T-helper 1 cell (primary cell): ENCODE measurements around the gene THADA.

ENCODE experiments used
- DNase-seq, 5 donors: peaks; one replicate each; pipeline ENCODE4 v3.0.0-alpha.2; 2012 to 2020

Gene THADA

DNA sequence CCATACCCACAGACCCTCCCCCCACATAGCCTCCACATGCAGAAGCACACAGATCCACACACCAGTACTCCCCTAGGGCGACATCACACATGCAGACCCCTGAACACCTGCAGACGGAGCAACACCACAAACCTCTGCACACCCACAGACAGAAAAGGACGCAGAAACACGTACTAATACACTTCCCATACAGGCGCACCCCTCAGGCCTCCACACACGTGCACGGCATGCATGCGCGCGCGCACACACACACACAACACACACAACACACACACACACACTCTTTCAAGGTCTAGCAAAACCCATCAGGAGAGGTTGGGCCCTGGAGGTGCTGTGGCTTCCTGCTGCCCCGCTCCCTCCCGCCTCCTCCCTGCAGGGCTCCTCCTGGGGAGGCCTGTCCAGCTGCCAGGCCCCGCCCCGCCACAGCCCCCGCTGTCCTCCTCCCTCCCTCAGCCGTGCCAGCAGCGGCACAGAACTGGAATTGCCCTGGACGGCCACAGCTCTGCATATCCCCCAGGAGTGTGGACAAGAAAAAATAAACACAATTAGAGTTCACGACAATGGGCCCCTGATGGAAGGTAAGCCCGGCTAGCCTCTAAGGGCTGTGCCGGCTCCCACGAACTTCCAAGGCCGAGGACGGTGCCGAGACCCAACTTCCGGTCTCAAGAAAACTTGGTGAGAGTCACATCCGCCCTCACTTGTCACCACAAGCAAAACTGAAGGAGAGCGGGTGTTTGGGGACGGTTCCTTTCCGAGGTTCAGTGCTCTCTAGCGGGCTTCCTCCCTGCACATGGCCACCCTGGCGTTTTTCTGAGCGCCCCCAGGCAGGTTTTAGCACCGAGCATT lies 376.2 kb downstream of the THADA start:
- peak; percentile 63 to 92 (median 73) for DNase-seq

DNA sequence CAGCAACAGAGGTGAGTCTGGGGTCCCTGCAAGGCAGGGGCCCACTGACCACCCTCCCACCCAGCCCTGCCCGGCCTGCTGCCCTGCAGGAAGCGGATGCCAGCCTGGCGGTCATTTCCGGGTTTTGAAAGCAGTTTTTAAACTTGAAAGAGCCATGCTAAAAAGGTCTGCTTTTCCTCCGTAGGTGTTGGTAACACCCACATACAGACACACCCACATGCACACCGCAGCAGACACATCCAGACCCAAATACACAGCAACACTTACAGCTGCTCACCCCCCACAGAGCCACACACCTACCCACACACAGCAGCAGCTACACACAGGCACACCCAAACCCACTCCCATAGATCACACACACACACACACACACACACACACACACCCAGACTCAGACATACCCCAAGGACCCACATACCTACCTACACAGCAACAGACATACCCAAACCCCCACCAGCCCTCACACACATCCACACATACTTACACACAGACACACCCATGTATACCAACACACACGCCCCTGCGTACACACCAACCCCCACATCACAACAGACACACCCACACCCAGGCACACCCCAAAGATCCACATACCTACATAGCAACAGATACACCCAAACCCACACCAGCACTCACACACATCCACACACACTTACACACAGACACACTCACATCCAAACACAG lies 377.0 kb downstream of the THADA start:
- DNase-seq = peak; percentile 64 to 93 (median 77)

DNA sequence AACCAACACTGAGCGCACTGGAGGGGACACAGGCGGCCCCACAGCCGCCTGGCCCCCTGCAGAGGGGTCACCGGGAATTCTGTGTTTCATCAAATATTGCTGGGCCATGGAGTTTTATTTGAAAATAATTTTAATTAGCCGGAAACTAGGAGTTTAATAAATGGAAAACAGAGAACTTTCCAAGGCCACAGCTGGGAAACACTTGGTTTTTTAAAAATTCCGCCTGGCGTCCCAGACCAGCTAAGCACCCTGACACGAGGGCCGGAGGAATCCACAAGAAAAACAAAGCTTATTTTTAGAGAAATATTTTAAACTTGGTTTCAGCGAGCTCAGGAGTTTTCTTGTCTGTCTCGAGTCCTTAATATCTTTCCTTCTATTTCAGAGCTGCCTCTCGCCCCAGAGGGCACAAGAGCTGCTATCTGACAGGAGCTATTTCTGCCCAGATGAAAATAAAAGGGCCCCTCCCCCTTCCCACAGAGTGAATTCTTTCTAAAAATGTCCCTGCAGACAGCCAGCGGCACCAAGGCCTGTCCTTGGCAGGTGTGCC lies 377.6 kb downstream of the THADA start:
- DNase-seq = no peak

DNA sequence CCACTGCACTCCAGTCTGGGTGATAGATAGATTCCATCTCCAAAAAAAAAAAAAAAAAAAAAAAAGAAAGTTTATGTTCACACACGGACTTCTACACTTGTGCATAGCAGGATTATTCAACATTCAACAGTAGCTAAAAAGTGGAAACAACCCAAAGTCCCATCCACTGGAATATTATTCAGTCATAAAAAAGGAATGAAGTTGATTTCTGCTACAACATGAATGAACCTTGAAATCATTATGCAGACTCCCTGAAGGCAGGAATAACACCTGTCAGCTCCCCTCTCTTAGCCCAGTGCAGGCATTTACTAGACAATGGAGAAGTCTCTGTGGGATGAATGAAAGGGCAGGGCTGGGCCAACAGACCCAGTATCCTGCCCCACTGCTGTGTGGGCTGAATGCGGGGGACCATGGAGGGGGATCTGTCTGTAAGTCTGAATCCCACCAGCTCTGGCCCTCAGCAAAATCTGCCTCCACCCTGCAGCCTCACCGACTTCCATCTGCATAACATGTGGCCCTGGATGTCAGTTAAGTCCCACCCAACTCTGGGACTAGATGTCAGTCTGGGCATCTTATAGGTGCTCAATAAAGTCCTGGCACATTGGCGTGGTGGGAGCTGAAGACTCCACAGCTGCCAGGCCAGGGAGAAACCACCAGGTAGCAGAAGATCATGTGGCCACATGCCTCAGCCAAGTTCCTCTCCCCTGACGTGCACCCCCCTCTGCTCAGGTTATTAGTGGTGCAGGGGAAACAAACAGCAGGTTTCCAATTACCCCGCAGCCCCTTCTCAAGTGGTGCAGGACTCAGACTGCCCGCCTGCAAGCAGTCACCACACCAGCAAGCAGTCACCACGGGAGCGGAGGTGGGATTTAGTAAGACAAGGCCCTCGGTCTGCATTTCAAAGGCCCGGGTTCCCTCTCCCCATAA lies 378.3 kb downstream of the THADA start:
- DNase-seq = no peak

DNA sequence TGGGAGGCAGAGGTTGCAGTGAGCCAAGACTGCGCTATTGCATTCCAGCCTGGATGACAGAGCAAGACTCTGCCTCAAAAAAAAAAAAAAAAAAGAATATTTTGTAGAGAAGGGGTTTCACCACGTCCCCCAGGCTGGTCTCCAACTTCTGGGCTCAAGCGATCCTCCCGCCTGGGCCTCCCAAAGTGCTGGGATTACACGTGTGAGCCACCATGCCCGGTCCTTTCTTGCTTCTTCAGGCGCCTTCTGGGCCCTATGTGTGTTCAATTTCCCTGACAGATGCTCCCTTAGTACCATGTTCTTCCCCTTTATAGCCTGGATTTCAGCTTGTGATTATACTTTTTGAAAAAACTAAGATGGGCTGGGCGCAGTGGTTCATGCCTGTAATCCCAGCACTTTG lies 379.2 kb downstream of the THADA start:
- DNase-seq = no peak

DNA sequence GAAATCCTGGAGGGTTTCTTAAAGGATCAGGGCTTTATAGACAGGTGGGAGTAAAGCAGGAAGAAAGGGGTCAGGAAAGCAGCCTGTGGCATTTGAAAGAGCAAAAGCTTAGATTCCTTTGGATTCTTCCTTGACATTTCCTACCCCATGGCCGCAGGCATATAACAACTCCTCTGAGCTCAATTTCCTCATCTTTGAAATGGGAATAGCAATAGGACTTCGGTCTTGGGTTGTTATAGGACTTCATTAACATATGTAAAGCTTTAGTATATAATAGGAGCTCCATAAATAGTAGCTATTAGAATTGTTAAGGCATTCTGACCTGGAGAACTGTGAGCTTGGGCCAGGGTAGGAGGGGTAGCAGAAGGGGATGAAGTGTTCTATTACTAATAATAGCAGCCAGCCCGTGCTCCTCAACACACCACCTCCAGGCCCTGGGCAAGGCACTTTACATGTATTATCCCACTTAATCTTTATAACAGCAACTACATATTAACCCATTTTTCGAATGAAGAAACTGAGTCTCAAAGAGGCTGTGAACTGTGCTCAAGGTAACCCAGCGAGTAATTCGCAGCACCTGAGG lies 380.1 kb downstream of the THADA start:
- no peak for DNase-seq

DNA sequence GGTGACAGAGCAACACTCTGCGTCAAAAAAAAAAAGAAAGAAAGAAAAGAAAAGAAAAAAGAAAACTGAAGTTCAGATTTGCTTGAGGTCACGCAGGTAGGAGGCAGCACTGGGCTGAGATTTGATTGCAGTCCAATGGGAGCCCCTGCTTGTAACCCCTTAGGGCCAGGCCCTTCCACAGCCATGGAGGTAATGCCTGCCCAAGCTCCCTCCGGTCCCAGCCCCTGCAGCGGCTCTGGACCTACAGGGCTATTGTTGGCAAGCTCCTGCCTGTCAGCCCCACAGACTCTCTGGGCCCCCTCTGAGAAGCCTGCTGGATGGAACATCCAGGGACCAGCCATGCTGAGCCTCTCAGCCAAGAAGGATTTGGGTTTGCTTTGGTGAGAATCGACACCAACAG lies 381.6 kb downstream of the THADA start:
- no peak for DNase-seq

DNA sequence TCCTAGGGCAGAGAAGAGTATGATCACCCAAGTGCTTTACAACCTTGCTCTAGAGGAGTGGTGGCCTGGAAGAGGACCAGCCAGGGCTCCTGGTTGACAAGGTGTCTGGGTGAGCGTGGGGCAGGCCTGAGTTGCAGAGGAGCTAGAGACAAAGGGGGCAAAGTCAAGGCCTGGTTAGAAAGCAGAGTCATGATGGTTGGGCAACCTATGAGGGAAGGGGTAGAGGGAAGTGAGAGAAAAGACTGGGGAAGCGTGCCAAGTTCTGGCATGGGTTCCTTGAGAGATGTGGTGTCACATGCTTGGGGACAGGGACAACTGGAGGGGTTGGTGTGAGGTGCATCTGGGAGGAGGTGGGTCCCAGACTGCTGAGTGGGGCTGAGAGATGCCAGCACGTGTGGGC lies 382.9 kb downstream of the THADA start:
- DNase-seq = no peak

DNA sequence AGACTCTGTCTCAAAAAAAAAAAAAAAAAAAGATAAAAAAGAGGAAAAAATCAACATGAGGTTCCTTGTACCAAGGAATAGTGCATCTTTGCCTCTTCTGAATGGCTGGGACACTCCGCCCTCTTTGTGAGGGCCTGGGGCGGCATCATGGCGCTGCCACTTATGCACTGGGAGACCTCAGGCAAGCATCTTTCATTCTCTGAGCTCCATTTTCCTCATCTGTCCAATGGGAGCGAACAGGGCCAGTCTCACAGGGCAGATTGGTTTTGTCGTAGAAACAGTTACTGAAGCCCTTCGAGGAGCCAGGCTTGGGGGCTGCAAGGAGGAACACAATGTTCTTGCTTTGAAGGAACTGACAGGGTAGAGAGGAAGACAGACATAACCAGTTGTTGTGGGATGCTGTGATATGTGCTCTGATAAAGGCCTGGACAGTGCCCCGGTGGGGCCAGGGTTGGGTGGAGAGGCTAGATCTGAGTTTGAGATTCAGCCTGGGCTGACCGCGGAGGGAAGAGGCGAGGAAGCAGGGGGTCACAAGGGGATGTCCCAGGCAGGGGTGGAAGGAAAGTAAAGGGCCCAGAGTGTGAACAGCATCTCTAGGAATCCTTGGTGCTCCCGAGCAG lies 383.5 kb downstream of the THADA start:
- no peak for DNase-seq

DNA sequence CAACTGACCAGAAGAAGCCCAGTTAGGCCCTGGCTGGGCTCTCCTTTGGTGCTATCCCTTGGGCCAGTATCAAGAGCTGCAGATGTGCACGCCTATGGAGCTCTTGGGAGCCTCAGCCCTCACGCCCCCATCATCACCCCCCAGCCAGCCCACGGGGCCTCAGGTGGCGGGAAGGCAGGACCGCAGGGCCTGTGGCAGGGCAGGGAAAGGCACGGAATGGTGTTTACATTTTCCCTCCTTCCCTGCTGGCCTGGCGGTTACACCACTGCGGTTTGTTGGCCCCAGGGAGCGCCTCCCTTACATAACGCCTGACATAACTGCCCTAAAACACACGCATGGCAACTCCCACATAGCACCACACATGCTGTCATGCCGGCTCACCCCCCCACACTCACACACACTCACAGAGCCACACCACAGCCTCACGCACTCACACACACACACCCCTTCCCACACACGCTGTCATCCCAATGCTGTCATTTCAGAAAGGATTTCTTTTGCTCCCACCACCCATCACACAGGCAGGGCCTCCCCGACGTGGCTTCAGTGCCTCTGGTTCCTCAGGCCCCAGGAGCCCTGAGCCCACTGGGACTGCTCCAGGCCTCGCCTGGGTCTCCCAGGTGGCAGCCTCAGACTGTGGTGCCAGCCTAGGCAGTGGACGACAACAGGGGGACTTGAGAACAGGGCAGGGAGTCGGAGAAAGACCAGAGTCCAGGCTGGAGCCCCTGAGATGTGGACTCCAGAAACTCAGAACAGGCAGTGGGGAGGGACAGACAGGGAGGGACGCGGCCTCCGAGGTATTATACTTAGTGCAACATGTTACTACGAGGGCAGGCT lies 385.2 kb downstream of the THADA start:
- no peak for DNase-seq

DNA sequence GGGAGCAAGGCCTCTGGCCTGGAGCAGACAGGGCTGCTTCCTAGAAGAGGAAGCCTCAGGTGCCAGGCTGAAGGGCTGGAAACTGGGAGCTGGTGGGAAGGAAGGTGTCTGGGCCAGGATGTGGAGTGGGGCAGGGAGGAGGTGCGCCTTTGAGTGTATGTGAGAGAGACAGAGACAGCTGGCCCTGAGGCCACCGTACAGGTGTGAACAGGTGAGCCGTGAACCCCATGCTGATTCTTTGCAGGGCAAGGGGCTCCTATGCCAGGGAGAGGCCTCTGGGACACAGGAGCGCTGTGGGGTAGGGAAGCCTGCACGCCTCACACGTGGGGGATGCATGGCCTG lies 385.7 kb downstream of the THADA start:
- DNase-seq = no peak

DNA sequence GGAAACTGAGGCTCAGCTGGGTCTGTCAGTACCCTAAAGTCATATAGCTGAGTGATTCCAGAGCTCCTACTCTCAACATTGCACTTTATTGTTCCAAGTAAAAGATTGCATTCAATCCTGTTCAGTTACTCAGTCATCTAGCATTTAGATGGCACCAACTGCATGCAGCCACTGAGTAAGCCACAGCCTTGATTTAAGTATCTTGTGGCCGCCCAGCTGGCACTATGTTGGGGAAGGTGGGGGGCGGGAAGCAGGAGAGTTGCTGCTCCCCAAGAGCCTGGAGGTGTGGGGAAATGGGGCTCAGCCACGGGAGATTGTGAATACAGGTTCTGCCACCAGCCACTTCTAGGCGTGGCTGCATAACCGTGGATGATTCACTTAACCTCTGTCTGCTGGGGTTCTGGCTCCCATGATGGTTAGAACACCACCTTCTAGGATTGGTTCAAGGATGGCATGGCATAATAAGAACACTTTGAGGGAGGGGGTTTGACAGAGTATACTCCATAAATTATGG lies 386.6 kb downstream of the THADA start:
- no peak for DNase-seq

DNA sequence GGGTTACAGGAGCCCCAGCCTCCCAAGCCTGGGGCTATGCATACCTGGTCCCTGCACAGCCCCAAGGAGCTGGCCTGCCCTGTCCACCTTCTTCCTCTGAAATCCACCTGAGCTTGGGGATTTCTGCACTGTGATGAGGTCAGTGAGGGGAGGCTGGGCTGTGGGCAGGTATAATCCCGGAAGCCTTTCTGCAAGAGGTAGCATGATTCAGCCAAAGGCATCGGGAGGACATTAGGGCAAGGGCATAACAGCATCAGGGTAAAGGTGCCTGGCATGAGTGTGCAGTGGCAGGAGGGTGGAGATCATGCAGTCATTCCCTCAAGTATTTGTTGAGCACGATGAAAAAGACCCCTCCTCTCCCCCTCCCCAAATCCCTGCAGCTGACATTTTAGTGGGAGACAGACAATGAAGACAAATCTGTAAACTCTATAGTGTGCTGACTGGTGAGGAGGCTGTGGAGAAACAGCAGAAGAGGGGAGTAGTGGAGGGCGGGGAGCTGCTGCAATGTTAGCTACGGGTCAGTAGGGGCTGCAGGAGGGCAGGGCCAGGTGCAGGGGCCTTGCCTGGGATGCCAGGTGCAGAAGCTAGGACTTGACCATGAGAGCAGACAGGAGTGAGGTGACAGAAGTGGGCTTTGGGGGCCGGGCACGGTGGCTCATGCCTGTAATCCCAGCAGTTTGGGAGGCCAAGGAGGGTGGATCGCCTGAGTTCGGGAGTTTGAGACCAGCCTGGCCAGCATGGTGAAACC lies 388.1 kb downstream of the THADA start:
- no peak for DNase-seq

DNA sequence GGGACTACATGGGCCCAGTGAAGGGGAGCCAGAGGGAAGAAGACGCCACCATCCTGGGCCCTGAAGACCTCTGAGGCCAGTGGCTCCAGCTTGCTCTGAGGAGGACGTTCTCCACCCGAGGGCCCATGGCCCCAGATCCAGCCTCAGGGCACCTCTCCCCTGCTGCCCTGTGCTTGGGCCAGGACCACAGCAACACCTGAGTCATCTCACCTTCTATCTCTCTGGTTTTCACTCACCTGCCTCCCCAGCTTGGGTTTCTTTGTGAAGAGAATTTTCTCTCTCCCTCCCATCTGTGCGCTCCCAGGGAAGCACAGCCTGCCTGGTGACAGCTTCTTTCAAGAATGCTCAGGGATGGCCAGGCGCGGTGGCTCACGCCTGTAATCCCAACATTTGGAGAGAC lies 389.2 kb downstream of the THADA start:
- DNase-seq = no peak

DNA sequence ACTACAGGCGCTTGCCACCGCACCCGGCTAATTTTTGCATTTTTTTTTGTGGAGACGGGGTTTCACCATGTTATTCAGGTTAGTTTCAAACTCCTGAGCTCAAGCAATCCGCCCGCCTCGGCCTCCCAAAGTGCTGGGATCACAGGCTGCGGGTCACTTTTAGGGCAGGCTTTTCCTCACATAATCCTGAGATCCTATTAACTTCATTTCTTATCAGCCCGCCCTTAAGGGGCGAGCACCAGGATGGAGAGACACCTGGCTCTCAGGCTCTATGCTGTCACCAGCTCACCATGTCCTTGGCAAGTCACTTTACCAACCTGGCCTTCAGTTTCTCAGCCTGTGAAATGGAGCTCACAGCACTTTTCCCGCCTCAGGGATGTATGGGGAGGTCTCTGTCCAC lies 392.5 kb downstream of the THADA start:
- no peak for DNase-seq

DNA sequence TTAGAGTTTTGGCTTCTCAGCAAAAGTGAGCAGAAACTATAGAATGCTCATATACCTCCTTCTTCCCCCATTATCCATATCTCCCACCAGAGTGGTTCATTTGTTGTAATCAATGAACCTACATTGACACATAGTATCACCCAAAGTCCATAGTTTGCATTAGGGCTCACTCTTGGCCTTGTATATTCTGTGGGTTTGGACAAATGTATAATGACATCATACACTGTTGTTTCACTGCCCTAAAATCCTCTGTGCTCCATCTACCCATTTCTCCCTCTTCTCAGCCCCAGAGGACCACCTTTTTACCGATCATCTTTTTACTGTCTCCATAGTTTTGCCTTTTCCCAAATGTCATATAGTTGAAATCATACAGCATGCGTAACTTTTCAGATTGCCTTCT lies 393.5 kb downstream of the THADA start:
- no peak for DNase-seq

DNA sequence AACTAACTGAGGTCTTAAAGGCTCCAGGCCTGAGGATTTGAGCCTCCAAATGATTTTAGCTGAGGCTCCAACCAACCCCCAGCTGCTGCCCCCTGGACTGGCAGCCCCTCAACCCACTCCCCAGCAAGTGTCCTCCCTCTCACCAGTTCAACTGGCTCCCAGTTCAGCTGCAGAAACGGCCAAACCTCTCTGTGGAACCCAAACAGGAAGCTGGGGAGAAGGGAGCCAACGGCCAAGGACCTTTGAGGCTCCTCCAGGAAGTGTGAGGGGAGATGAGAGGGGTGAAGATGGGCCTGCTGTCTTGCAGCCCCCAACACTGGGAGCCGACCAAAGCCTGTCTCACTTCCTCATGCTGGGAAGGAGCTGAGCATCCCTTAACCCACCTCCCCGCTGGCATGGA lies 394.3 kb downstream of the THADA start:
- DNase-seq = no peak

DNA sequence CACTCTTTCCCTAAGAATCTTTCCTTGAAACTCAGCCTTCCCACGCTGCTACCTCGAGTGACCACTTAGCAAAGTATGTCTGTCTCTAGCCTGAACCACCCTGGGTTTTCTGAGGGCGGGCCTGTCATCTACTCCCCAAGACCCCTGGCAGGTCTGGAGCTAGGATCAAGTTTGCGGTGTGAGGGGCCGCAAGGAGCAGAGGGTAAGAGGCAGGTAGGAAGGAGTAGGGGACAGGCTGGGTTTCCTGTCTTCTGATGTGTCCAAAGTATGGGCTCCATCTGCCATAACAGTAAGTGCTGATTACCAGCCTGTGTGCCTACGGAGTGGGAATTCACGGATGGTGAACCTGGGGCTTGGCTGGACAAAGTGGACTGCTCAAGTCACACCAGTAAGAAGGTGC lies 394.8 kb downstream of the THADA start:
- no peak for DNase-seq

DNA sequence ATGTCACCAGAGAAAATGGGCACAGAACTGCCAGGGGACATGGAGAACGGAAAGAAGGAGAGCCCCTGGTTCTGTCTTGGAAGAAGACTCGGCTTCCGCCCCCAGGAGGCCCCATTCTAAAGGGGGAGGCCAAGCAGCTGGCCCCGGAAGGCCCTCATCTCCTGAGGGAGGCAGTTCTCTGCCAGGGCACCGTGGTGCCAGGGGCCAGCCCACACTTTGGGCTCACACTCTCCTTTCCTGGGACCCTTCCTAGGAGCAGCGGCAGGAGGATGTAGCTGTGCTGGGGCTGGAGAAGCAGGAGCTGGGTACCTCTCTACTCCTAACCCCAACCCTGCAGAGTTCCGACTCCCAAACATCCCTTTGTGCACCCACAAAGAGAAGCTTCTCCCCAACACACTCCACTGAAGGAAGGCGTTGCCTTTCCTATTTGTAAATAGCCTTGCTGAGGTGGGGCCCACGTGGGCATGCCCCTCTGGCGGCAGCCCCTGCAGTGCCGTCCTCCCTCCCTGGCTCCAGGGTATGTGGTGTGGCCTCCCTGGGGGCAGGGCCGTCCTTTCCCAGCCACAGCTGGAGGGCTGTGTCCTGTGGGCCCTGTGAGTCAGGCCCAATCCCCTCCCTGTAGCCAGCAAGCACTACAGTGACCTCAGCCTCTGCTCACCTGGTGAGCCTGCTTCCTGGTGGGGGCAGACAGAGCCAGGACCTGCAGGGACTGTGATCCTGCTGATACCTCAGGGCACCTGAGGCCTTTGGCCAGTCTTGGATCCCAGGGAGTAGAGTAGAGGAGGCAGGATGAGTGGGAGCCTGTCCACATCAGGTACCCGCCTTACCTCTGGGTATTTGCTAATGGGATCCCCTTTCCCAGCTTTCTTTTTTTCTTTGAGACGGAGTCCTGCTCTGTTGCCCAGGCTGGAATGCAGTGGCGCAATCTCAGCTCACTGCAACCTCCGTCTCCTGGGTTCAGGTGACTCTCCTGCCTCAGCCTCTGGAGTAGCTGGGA lies 396.0 kb downstream of the THADA start:
- DNase-seq = no peak
